Ecto neural progenitor cell (in vitro differentiated cells): ENCODE data around the gene NOTCH2.
"Not testable (repeated sequence)": the region's sequence is repeated elsewhere in the genome, so short reads cannot be mapped to it uniquely, and the experiment has no call there.

ENCODE experiments used
- DNase-seq: peaks from one replicate; pipeline ENCODE4 v3.0.0-alpha.2; 2018; ENCODE audit warnings: low spot score

The NOTCH2 gene

DNA sequence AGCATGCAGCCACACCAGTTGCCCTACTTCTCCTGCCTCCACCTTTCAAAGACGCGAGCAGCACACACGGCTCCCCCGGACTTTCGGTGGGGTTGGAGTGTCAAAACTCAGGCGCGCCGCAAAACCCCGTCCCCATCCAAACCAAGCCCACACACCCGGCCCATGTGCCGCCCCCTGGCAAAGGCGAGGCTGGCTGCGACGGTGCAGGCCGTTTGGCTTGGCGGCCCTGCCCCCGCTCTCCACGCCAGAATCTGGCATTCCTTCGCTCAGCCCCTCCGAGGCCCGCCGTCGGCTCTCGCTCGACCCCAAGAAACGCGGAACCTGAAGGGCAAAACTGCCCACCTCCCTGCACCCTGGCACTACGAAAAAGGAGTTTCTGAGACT is 787 bp downstream of the NOTCH2 start:
- DNase-seq = not testable (repeated sequence)

DNA sequence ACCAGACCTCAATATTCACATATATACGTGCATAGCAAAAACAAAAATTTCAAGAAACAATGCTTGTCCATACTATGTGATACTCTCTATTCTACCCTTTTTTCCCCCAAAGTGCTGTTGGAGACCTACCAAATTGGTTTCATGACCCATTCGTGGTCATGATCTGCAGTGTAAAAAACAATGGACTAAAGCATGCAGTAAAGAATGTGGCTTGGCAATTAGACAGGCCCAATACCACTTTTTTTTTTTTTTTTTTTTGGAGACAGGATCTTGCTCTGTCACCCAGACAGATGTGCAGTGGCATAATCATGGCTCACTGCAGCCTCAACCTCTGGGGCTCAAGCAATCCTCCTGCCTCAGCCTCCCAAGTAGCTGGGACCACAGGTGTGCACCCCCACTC is 21.3 kb downstream of the NOTCH2 start:
- not testable (repeated sequence) for DNase-seq

GRCh38 chr1:120041771-120042170 is 27.7 kb downstream of the NOTCH2 start:
- DNase-seq = not testable (repeated sequence)

GRCh38 chr1:120032253-120032652 is 37.2 kb downstream of the NOTCH2 start:
- DNase-seq = not testable (repeated sequence)

DNA sequence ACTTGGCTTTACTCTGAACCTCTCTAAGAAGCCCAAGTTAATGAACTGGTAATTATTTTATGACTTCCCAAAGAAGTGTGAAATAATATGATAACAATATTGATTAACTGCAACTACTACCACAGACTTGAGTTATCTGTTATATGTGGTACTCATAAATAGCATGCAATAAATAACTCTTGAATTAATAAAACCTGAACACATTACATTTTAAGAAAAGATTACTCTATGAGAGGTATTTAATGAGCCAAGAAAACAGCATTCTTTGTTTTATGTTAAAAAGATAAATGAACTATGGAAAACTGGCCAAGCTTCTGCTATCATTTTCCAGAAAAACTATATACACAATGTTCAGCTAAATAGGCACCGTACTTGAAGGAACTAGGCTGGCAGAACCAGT is 45.7 kb downstream of the NOTCH2 start:
- not testable (repeated sequence) for DNase-seq

GRCh38 chr1:120014978-120015377 is 54.5 kb downstream of the NOTCH2 start:
- not testable (repeated sequence) for DNase-seq

DNA sequence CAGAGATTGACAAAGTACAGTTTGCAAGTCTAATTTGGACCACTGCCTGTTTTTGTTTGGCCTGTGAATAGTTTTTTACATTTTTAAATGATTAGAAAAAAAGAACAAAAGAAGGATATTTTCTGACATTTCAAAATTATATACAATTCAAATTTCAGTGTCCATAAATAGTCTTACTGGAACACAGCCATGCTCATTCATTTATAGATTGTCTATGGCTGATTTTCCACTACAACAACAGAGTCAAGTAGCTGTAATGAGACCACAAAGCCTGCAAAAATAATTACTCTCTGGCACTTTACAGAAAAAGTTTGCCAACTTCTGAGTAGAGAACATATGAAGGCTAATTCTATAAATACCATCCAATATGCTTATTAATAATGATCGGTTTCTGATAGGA is 61.1 kb downstream of the NOTCH2 start:
- DNase-seq = not testable (repeated sequence)

GRCh38 chr1:120007850-120008249 is 61.6 kb downstream of the NOTCH2 start:
- DNase-seq = not testable (repeated sequence)

- not testable (repeated sequence) for DNase-seq
Observed at GRCh38 chr1:120001035-120001434, 68.4 kb downstream of the NOTCH2 start.

DNA sequence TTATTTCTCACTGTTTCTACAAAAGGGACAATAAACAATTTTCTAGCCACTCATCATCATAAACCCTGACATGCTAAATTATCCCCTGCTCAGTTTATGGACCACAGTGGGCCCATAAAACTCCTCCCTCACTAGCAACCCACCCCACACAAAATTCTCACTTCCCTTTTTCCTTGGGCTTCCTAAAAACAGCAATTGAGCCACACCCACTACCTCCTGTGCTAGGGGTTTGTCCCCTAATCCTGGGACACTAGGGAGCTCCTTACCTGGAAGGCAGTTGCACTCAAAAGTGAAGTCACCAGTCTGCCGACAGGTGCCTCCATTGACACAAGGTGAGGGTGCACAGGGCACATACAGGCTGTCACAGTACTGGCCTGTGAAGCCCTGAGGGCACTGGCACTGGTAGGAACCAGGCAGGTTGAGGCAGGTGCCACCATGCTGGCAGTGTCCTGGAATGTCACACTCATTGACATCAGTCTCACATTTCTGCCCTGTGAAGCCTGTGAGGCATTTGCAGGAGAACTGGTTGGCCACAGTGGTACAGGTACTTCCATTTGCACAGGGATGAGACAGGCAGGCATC is 72.6 kb downstream of the NOTCH2 start:
- not testable (repeated sequence) for DNase-seq

GRCh38 chr1:119995975-119996374 is 73.5 kb downstream of the NOTCH2 start:
- not testable (repeated sequence) for DNase-seq

DNA sequence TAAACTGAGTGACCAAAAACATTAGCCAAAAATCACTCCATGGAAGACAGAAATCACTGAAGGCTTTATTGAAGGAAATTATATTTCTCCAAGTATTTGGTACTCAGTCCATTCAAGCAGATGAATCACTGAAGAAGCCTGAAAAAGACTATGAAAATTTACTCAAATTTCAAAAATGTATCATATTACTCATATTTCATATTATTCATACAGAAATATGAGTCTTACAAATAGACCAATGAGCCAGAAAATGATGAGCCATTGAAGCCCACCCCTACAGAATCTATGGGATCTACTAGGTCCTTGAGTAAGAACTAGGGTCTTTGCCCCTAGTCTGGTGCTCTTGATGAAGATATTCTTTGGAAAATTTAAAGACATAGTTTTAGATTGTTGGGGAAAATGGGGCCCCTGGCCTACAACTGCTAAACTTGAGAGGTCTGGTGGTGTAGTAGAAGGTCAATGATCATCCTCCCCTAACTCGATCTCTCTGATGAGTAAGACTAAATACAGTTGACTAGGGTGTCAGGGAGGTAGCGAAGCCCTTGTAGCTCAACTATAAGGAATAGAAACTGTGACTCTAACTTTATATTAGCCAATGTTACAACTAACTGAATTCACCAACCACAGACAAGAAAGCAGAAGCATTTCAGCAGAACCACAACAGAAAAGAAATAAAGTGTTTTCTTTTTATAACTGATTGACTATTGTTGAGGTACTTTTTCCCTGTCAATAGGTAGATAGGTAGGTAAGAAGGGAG is 81.0 kb downstream of the NOTCH2 start:
- no peak for DNase-seq

DNA sequence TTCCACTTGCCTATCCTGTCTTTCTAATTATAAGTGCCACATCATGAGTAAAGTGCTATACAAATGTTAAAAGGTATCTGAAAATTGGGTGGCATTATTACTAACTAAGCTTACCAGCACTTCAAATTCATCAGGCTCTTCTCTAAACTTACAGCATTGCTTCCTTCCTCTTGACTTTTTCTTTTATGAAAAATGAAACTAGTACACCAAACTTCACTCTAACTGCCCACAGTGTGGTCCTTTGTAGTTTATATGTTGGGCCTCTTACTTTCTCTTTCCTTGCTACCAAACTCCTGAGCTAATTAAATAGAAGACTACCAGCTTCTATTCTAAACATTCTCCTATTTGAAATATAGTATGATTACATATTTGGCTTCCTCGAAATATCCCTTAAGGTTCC is 81.8 kb downstream of the NOTCH2 start:
- no peak for DNase-seq

DNA sequence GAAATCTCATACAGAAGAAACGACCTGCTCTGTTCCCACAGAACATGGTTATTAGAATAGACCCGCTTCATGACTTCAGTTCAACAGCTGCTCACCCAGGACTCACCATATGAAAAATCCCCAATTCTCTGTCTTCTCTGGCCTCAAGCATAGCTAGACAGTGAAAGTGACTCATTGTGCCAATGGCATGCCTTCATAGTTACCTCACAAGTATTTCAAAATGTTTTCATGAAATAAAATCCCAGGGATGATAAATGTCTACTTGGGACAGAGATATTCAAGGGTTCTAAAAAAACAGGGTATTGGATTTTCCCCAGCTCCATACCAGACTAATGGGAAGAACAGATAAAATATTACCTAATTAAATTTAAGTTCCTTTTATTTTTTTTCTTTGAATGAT is 82.3 kb downstream of the NOTCH2 start:
- no peak for DNase-seq

- DNase-seq = no peak
Observed at GRCh38 chr1:119986007-119986497, 83.4 kb downstream of the NOTCH2 start.

- no peak for DNase-seq
Observed at GRCh38 chr1:119984771-119985170, 84.7 kb downstream of the NOTCH2 start.

DNA sequence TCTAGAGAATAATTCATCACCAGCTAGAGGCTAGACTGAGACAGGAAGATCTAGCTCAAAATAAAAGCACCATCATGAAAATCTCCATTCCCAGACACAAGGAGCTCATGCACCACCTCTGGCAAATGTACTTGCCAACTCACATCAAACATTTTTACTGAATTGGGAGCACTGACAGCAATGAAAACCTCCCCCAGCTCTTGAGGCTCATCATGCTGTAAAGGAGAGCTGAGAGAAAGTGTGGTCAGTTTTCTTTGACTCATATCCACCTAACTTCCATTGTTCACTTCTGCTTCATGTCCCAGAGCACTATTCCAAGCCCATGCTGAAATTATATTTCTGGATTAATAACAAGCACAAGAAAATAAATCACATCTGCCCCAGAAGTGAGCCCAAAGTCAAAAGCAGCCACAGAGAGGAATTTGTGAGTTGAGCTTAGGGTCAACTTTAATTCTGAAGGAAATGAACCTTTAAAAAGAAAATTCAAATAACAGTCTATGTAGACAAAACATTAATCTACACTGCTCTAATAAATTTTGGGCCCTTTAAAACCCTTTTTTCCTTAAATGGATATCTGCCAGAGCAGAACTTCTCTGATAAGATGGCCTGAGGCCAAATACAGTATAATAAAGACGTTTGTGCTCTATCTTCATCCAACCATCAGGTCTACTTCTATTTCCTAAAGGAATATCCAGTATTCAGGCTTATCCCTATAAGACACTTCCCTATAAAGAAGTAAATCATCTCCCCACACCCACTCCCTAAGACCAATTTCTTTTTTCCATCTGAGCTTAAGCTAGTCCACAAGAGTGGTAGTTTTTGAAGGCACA is 87.3 kb downstream of the NOTCH2 start:
- no peak for DNase-seq

DNA sequence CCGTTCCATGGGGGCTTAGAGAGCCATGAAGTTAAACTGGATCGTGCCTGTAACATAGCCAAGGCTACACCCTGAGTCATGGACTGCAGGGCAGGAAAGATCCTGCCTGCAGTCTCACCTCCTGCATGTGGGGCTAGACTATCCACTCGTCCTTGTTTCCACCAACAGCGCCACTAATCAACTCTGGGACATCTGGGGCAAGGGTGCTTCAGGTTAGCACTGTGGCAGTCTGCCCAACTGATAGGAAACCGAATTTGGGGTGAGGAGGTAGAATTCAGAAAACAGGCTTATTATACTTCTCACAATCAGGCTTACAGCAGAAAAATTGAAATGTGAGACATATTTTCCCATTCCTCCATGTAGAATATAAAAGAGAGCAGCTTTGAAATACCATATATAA is 88.0 kb downstream of the NOTCH2 start:
- no peak for DNase-seq

- no peak for DNase-seq
Observed at GRCh38 chr1:119978018-119978505, 91.4 kb downstream of the NOTCH2 start.

DNA sequence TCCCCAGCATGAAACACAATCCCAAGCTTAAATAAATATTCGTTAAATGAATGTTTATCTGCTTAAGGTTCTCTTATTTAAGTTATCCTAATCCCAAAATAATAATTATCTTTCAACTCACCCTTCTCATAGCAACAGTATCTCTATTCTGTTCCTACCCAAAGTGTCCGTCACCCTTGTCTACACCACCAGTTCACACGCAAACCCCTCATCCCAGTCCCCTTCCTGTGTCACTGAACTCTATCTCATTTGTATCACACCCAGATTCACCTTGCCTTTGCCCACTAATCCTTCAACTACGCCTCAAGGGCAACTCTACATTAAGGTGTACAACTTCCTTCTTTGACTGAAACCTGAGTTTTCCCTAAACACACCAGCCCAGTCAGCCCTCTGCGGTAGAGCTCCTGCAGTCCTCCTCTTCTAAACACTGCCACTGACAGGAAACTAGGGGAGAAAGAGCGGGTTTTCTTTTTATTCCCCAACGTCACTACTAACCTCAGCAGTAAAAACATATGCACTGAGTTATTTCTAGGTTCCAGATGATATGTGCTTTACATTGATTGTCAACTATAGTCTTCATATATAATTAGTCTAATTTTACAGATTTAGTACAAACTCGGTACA is 92.2 kb downstream of the NOTCH2 start:
- DNase-seq = not testable (repeated sequence)

- DNase-seq = not testable (repeated sequence)
Observed at GRCh38 chr1:119975582-119976254, 93.7 kb downstream of the NOTCH2 start.
